Endothelial cell (in vitro differentiated cells): ENCODE results near the gene STARD8. TPM values are rescaled to one million over a fixed set of nuclear protein-coding genes. Genes with fewer than 3 reads are reported as not detected.

Experiments used
- DNase-seq: peaks from one replicate; pipeline ENCODE4 v3.0.0; 2021; ENCODE audit warnings: low spot score
- H3K27ac Mint-ChIP-seq: one replicate; pipeline ENCODE4 v1.8.0; 2021; ENCODE audit warnings: mixed read lengths, inconsistent platforms; ENCODE audit not compliant: unreplicated experiment
- H3K27me3 Mint-ChIP-seq: one replicate; pipeline ENCODE4 v1.8.0; 2021; ENCODE audit warnings: mild to moderate bottlenecking, moderate library complexity, mixed read lengths, inconsistent platforms; ENCODE audit not compliant: unreplicated experiment
- H3K36me3 Mint-ChIP-seq: one replicate; pipeline ENCODE4 v1.8.0; 2021; ENCODE audit warnings: mild to moderate bottlenecking, low read depth, mixed read lengths, inconsistent platforms; ENCODE audit not compliant: unreplicated experiment
- H3K4me1 Mint-ChIP-seq: one replicate; pipeline ENCODE4 v1.8.0; 2021; ENCODE audit warnings: mild to moderate bottlenecking, mixed read lengths, inconsistent platforms; ENCODE audit not compliant: unreplicated experiment
- H3K4me3 Mint-ChIP-seq: one replicate; pipeline ENCODE4 v1.8.0; 2021; ENCODE audit warnings: mild to moderate bottlenecking, mixed read lengths, inconsistent platforms; ENCODE audit not compliant: unreplicated experiment
- H3K9me3 Mint-ChIP-seq: one replicate; pipeline ENCODE4 v1.8.0; 2021; ENCODE audit warnings: mixed read lengths, inconsistent platforms; ENCODE audit not compliant: unreplicated experiment
- total RNA-seq: library from RNA; stranded (reverse); fragmentation: NEBNext Ultra II Directional; extraction: Animal tissue kit (Norgen Biotek cat#: 25700); gene quantifications from one replicate; pipeline ENCODE4 v1.2.1, GENCODE V29; 2021; ENCODE audit not compliant: unreplicated experiment
- TF ChIP-seq, protein P1 (sequence below): fragments of 200-600 bp; sonication (generic); IDR thresholded peaks from one replicate; pipeline ENCODE4 v1.5.0; 2021; ENCODE audit warnings: antibody characterized with exemption; ENCODE audit not compliant: unreplicated experiment

The STARD8 gene
- total RNA-seq, 1 donor from 2014 or later = 82.7 TPM

DNA sequence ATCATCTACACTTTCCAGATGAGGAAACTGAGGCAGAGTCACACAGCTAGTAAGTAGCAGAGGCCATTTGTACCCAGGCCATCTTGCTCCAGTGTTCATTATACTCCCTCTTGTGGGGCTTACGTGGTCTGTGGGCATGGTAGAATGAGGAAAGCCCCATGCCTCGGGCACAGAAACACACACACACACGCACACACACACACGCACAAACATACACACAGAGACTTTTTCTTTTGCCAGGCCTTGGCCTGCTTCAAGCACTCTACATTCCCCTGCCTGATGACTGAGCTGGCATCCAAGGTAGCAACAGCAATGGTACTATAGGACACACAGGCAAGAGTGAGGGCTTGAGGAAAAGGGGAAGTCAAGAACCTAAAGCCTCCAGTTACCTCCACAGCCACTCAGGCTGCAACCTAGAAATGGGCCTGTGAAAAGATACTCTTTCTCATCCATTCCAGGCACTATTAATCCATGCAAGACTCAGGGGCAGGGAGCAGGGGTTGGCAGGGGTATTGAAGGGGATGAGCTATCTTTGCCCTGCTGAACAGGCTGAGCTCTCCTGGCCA, 43.6 kb downstream of the STARD8 start:
- Mint-ChIP-seq H3K4me3 (no peak overlapping the region), H3K27me3 (peaks cover 8% of the 10 kb centered on the region), H3K27ac (no peak overlapping the region), H3K4me1 (peaks cover 17% of the 10 kb centered on the region), H3K9me3 (no peaks in the 10 kb centered on the region), H3K36me3 (no peaks in the 10 kb centered on the region)
- TF ChIP-seq, protein P1, sequence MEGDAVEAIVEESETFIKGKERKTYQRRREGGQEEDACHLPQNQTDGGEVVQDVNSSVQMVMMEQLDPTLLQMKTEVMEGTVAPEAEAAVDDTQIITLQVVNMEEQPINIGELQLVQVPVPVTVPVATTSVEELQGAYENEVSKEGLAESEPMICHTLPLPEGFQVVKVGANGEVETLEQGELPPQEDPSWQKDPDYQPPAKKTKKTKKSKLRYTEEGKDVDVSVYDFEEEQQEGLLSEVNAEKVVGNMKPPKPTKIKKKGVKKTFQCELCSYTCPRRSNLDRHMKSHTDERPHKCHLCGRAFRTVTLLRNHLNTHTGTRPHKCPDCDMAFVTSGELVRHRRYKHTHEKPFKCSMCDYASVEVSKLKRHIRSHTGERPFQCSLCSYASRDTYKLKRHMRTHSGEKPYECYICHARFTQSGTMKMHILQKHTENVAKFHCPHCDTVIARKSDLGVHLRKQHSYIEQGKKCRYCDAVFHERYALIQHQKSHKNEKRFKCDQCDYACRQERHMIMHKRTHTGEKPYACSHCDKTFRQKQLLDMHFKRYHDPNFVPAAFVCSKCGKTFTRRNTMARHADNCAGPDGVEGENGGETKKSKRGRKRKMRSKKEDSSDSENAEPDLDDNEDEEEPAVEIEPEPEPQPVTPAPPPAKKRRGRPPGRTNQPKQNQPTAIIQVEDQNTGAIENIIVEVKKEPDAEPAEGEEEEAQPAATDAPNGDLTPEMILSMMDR = no peak
- DNase-seq = no peak

DNA sequence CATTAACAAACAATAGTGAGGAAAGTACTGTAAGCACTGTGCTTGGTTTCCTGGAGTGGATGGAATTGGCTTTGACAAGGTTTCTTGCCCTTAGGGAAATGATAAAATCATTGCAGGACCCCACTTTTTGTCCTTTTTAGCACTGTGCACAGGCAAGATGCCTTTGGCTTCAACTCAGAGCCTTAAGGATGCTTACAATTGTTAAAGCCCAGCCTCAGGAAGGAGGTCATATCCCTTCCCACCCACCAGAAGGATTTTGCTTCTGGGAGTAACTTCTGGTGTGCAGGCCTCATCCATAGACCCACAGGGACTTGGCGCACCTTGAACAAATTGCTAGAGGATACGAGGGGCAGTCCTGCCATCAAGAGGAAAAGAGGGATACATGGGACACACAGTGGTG, 44.5 kb downstream of the STARD8 start:
- Mint-ChIP-seq H3K27me3 (peaks cover 8% of the 10 kb centered on the region), H3K4me1 (peaks cover 14% of the 10 kb centered on the region), H3K36me3 (no peaks in the 10 kb centered on the region), H3K27ac (peak overlapping the region; percentile 83), H3K4me3 (no peak overlapping the region), H3K9me3 (no peaks in the 10 kb centered on the region)
- DNase-seq = no peak
- TF ChIP-seq, protein P1 = no peak

DNA sequence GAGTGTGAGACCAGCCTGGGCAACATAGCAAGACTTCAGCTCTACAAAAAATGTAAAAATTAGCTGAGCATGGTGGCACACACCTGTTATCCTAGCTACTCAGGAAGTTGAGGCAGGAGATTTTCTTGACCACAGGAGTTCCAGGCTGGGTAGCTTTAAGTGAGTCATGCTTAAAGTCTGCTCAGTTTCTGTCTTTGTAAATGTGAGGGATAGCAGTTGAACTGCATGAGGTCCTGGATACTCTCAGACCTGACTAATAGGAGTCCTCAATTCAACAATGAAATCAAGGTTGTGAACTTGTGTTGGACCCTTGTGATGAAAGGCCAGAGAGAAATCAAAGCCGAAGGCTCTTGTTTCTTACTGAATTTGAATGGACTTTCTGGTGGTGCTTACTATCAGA, 45.2 kb downstream of the STARD8 start:
- Mint-ChIP-seq H3K9me3 (no peaks in the 10 kb centered on the region), H3K4me3 (peak overlapping the region; percentile 81), H3K4me1 (peaks cover 17% of the 10 kb centered on the region), H3K36me3 (no peaks in the 10 kb centered on the region), H3K27me3 (peaks cover 8% of the 10 kb centered on the region), H3K27ac (peak overlapping the region; percentile 57)
- no peak for DNase-seq
- TF ChIP-seq, protein P1 = no peak

DNA sequence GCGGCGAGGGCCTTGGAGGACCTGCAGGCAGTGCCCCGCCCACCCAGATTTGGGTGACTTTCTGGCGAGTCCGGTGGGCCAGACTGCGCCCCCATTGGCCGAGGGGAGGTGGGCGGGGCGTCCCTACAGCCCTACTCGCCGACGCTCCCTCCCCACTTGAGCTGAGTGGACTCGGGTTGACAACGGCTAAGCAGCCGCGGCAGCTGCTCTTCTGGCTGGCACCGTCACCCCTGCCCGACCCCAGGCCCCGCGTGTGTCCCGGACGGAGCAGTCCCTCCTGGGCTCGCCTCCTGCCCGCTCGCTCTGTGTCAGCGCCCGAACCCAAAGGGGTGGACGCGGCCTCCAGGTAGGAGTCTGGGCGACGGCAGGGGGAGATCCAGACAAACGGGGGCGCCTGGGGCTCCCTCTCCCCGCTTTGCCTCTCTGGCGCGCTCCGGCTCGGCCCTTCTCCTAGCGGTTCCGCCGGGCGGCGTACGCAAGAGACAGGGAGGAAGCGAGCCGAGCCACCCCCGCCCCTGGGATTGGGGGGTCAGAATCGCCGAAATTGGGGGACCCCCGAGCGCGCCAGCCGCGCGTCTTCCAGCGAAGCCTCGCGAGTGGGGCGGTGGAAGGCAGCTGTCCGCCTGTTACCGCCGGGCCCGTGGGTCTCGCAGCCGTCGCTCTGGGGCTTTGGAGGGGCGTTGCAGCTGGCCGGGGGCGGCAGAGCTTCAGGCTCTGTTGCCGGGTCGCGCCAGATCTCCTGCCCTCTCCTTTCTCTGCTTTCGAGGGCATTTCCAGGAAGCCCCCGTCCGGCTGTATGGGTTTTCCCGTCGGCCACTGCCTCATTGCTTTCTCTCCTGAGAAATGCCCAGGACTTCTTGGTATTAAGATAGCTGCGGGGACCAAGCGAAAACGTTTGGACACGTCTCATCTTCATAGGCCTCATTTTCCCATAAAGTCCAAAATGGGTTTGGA, 46.3 kb downstream of the STARD8 start:
- Mint-ChIP-seq H3K4me3 (peak overlapping the region; percentile 97), H3K27me3 (peaks cover 8% of the 10 kb centered on the region), H3K9me3 (no peaks in the 10 kb centered on the region), H3K27ac (peak overlapping the region; percentile 57), H3K4me1 (peaks cover 24% of the 10 kb centered on the region), H3K36me3 (no peaks in the 10 kb centered on the region)
- TF ChIP-seq, protein P1 = no peak
- peak; percentile 77 for DNase-seq
